Peyer's patch (tissue), 4 donors: ENCODE data around the gene BMP2K. TPM values are rescaled to one million over a fixed set of nuclear protein-coding genes. Genes with fewer than 3 reads are reported as not detected.
A peak's percentile ranks its signal among the peaks of the same experiment; 100 is the strongest.

ENCODE experiments used
- DNase-seq, 3 donors: peaks; one replicate each; pipeline ENCODE4 v3.0.0-alpha.2; 2017 to 2019
- H3K27ac ChIP-seq, 4 donors: fragments of 200-600 bp; sonication (generic); one replicate each; pipeline ENCODE4 v1.5.1; 2016 to 2019
- H3K27me3 ChIP-seq, 2 donors: fragments of 200-600 bp; sonication (generic); one replicate each; pipeline ENCODE4 v1.5.1; 2019
- H3K36me3 ChIP-seq, 3 donors: fragments of 200-600 bp; sonication (generic); one replicate each; pipeline ENCODE4 v1.5.1; 2016 to 2019
- H3K4me1 ChIP-seq, 4 donors: fragments of 200-600 bp; sonication (generic); one replicate each; pipeline ENCODE4 v1.5.1; 2016 to 2019
- H3K4me3 ChIP-seq, 4 donors: fragments of 200-600 bp; sonication (generic); 1 replicate in 3 of 4; 2 replicates in 1 of 4; pipeline ENCODE4 v1.5.1; 2016 to 2019; ENCODE audit warnings: mild to moderate bottlenecking in 1 of 4
- H3K9me3 ChIP-seq, 4 donors: fragments of 200-600 bp; sonication (generic); one replicate each; pipeline ENCODE4 v1.5.1; 2016 to 2019; ENCODE audit warnings: mild to moderate bottlenecking in 1 of 4
- POLR2A ChIP-seq, 2 donors: fragments of 450-650 bp; IDR thresholded peaks; one replicate each; pipeline ENCODE4 v1.5.1; 2017; ENCODE audit warnings: antibody characterized with exemption in 2 of 2, mild to moderate bottlenecking in 2 of 2, moderate library complexity in 2 of 2
- total RNA-seq, 4 donors: library from RNA; depleted of rRNA; stranded (reverse); fragments of >200 nt; gene quantifications; one replicate each; pipeline ENCODE4 v1.1.0, GENCODE V29; 2016
- TF ChIP-seq, protein P1 (sequence below), 6 experiments: fragments of 450-650 bp in 4 of 6; fragments of 200-600 bp in 2 of 6; sonication (generic) in 1 of 6; IDR thresholded peaks; one replicate each; pipeline ENCODE4 v1.5.1; 2017 to 2019; ENCODE audit warnings: antibody characterized with exemption in 6 of 6, mild to moderate bottlenecking in 3 of 6, moderate library complexity in 1 of 6

BMP2K gene
- total RNA-seq, 4 donors from 2014 or later = 69.5 to 92.4 (median 78.6) TPM

DNA sequence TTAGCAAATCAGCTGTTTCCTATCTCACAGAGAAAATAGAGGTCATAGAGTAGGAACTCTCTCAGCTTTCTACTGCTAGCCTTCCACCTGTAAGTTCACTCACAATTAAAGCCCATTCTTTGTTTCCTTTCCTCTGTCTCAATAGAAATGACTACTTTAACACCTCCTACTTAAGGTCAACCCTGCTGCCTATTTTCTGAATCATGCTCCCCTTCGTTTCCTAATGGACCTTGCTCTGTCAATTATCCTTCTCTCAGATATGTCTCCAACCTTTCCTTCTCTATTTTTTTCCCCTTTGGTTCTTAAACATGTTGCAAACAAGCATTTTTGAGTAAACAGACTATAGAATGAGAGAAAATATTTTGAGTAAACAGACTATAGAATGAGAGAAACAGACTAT lies 168.2 kb downstream of the BMP2K start:
- Histone ChIP-seq H3K27ac (no peak overlapping the region), H3K4me3 (no peak overlapping the region)

DNA sequence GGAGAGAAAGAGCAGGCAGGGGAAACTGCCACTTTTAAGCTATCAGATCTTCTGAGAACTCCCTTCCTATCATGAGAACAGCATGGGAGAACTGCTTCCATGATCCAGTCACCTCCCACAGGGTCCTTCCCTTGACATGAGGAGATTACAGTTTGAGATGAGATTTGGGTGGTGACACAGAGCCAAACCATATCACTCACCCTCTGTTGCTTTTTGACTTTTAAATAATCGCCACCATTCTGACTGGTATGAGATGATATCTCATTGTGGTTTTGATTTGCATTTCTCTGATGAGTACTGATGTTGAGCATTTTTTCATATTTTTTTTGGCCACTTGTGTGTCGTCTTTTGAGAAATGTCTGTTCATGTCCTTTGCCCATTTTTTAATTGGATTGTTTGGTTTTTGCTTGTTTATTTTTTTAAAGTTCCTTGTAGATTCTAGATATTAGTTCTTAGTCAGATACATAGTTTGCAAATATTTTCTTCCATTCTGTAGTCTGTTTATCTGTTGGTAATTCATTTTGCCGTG lies 169.6 kb downstream of the BMP2K start:
- H3K27me3 ChIP-seq = no peaks in the 10 kb centered on the region
- H3K9me3 ChIP-seq = no peaks in the 10 kb centered on the region
- TF ChIP-seq, protein P1, sequence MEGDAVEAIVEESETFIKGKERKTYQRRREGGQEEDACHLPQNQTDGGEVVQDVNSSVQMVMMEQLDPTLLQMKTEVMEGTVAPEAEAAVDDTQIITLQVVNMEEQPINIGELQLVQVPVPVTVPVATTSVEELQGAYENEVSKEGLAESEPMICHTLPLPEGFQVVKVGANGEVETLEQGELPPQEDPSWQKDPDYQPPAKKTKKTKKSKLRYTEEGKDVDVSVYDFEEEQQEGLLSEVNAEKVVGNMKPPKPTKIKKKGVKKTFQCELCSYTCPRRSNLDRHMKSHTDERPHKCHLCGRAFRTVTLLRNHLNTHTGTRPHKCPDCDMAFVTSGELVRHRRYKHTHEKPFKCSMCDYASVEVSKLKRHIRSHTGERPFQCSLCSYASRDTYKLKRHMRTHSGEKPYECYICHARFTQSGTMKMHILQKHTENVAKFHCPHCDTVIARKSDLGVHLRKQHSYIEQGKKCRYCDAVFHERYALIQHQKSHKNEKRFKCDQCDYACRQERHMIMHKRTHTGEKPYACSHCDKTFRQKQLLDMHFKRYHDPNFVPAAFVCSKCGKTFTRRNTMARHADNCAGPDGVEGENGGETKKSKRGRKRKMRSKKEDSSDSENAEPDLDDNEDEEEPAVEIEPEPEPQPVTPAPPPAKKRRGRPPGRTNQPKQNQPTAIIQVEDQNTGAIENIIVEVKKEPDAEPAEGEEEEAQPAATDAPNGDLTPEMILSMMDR (IDR thresholded peaks at IDR 0.05) = no peak
- TF ChIP-seq POLR2A (IDR thresholded peaks at IDR 0.05) = no peak
- no peak overlapping the region for H3K27ac ChIP-seq
- no peaks in the 10 kb centered on the region for H3K36me3 ChIP-seq
- H3K4me1 ChIP-seq = no peaks in the 10 kb centered on the region
- DNase-seq = no peak
- H3K4me3 ChIP-seq = no peak overlapping the region

More for the DNA sequence above, 168.2 kb downstream of the BMP2K start:
- no peak for TF ChIP-seq POLR2A (IDR thresholded peaks at IDR 0.05)
- TF ChIP-seq, protein P1 (IDR thresholded peaks at IDR 0.05) = no peak
- peaks cover 0 to 5% (median 2%) of the 10 kb centered on the region in 4 donors for H3K4me1 ChIP-seq
- no peak for DNase-seq
- no peaks in the 10 kb centered on the region for H3K27me3 ChIP-seq
- no peaks in the 10 kb centered on the region for H3K9me3 ChIP-seq
- H3K36me3 ChIP-seq = no peaks in the 10 kb centered on the region

DNA sequence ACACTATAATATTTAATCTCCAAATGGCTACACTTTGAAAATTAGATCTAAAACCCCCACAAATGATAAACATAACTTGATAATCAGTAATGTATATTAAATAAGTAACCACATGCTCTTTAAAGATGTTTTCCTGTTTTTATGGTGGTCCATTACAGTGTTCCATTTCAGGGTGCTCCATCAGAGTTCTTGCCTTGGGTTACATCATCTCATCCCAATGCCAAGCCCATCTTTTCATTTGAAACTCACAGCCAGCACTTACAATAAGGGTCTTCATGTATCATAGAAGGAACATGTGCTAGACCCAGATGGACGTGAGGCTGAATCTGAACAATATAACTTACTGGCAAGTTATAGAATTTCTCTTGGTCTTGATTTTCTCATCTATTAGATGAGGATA lies 173.6 kb downstream of the BMP2K start:
- Histone ChIP-seq H3K4me3 (no peak overlapping the region), H3K27ac (no peak overlapping the region), H3K4me1 (no peaks in the 10 kb centered on the region), H3K27me3 (no peaks in the 10 kb centered on the region), H3K9me3 (no peaks in the 10 kb centered on the region), H3K36me3 (no peaks in the 10 kb centered on the region)
- no peak for TF ChIP-seq POLR2A (IDR thresholded peaks at IDR 0.05)
- TF ChIP-seq, protein P1 (IDR thresholded peaks at IDR 0.05) = no peak
- no peak for DNase-seq

DNA sequence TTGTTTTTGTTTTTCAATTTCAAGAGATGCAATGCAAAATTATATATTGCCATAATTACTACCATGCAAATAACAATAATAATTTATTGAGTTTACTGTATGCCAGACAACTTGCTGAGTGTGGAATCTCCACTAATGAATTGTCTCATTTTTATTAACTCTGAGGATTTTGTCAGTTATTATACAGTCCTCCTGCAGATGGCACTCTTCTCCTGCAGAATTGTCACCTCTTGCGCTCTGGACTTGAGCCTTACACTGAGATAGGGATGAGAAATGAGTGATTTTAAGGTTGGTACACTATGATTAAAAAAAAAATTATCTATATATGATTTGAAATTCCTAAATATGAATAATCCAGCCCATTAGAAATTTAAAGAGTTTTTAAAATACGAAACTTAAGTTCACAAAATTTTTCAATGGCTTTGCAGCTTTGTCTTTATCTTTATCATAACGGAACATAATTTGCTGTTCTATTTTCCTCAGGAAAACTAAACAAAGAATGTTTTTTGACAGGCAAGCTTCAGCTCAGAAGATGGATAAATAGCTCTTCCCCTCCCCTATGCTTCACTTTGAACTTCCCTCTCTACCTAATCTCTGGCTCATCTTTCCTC lies 175.8 kb downstream of the BMP2K start:
- no peak overlapping the region for H3K4me3 ChIP-seq
- H3K36me3 ChIP-seq = no peaks in the 10 kb centered on the region
- no peaks in the 10 kb centered on the region for H3K9me3 ChIP-seq
- no peak overlapping the region for H3K27ac ChIP-seq
- no peaks in the 10 kb centered on the region for H3K27me3 ChIP-seq
- DNase-seq = no peak
- H3K4me1 ChIP-seq = no peaks in the 10 kb centered on the region
- TF ChIP-seq, protein P1 (IDR thresholded peaks at IDR 0.05) = peak; percentile 21 to 84 (median 74)
- no peak for TF ChIP-seq POLR2A (IDR thresholded peaks at IDR 0.05)

DNA sequence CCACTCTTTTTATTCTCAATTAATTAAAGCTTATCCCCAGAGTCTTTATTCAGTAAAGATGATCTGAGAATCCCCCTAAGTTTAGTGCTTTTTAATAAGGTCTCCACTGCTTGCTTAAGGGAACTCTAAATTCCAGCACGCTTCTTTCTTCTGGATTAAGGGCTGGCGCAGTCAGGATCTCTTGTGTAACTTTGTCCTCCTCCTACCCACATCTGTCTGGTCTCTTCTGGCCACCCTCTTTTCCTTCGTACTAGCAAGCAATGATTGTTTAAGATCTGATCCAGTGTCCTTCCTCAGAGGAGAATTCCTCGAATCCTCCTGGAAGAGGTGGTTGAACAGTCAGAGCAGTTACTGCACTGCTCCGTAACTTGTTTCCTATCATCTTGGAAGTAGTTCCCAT lies 177.1 kb downstream of the BMP2K start:
- DNase-seq = no peak
- H3K36me3 ChIP-seq = no peaks in the 10 kb centered on the region
- no peaks in the 10 kb centered on the region for H3K4me1 ChIP-seq
- no peak overlapping the region for H3K4me3 ChIP-seq
- no peaks in the 10 kb centered on the region for H3K9me3 ChIP-seq
- no peaks in the 10 kb centered on the region for H3K27me3 ChIP-seq
- no peak overlapping the region for H3K27ac ChIP-seq
- TF ChIP-seq, protein P1 (IDR thresholded peaks at IDR 0.05) = no peak
- no peak for TF ChIP-seq POLR2A (IDR thresholded peaks at IDR 0.05)
